Measurements from ENCODE around the gene REXO1. TPM values are rescaled to one million over a fixed set of nuclear protein-coding genes. Genes with fewer than 3 reads are reported as not detected.

The REXO1 gene
- total RNA-seq, 1 experiment from 2014 or later: 61.1 TPM

DNA sequence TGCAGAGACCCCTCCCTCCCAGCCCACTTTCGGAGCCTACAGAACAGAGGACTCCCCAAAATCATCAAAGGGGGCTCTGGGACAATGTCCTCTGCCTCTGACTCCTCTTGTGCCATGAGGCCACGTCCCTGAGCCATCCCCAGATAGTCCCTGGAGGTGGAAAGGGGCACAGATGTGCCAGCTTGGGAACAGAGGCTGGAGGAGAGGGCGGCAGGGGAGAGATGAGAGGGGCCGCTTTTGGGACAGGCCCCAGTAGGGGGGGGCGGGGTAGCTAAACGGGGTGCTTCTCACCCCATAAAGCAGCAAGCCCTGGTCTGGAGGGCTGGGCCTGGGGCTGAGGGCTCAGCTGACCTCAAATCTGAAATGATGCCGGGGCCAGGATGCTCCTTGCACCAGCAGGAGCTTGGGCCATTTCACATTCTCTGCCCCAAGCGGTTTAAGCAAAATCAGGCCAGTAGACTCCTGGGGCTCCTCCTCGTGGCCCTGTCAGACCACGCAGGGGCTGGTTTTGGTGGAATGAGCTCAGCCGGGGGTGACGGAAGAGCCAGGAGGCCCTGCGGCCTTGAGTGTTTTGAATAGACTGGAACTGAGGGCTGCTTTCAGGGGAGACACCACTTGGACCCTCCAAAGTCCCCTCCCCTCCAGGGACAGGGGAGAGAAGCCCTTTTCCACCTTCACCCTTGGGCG, 67.9 kb downstream of the REXO1 start:
- Mint-ChIP-seq H3K4me3 (no peak overlapping the region), H3K36me3 (no peaks in the 10 kb centered on the region), H3K4me1 (peaks cover 16% of the 10 kb centered on the region), H3K27ac (no peak overlapping the region), H3K9me3 (no peaks in the 10 kb centered on the region), H3K27me3 (ENCODE audit: low read depth) (peaks cover 86% of the 10 kb centered on the region)
- ChIA-PET POLR2A (interaction anchor here (0.6 kb wide), 2 partner anchors 65 to 1309 kb away, joined by 3 to 4 read pairs; no protein-coding TSS in a partner anchor), CTCF (interaction anchor here (0.5 to 4.8 kb wide), 24 partner anchors 8 to 290 kb away, joined by 3 to 55 read pairs (median 5); partner anchors contain the start of genes ATP8B3 and REEP6)
- TF ChIP-seq, protein P1, sequence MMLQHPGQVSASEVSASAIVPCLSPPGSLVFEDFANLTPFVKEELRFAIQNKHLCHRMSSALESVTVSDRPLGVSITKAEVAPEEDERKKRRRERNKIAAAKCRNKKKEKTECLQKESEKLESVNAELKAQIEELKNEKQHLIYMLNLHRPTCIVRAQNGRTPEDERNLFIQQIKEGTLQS (CRISPR knock-in tag; conservative IDR thresholded peaks at IDR 0.05): no peak
- TF ChIP-seq, protein P2, sequence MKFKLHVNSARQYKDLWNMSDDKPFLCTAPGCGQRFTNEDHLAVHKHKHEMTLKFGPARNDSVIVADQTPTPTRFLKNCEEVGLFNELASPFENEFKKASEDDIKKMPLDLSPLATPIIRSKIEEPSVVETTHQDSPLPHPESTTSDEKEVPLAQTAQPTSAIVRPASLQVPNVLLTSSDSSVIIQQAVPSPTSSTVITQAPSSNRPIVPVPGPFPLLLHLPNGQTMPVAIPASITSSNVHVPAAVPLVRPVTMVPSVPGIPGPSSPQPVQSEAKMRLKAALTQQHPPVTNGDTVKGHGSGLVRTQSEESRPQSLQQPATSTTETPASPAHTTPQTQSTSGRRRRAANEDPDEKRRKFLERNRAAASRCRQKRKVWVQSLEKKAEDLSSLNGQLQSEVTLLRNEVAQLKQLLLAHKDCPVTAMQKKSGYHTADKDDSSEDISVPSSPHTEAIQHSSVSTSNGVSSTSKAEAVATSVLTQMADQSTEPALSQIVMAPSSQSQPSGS (CRISPR knock-in tag; IDR thresholded peaks at IDR 0.05; ENCODE audit: borderline replicate concordance, low read depth): no peak
- no peak for TF ChIP-seq JUN (CRISPR knock-in tag; IDR thresholded peaks at IDR 0.05)
- TF ChIP-seq, protein P3, sequence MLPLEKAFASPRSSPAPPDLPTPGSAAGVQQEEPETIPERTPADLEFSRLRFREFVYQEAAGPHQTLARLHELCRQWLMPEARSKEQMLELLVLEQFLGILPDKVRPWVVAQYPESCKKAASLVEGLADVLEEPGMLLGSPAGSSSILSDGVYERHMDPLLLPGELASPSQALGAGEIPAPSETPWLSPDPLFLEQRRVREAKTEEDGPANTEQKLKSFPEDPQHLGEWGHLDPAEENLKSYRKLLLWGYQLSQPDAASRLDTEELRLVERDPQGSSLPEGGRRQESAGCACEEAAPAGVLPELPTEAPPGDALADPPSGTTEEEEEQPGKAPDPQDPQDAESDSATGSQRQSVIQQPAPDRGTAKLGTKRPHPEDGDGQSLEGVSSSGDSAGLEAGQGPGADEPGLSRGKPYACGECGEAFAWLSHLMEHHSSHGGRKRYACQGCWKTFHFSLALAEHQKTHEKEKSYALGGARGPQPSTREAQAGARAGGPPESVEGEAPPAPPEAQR (CRISPR knock-in tag; IDR thresholded peaks at IDR 0.05): no peak
- TF ChIP-seq SMAD3 (CRISPR knock-in tag; IDR thresholded peaks at IDR 0.05; ENCODE audit: borderline replicate concordance): no peak
- TF ChIP-seq, protein P4, sequence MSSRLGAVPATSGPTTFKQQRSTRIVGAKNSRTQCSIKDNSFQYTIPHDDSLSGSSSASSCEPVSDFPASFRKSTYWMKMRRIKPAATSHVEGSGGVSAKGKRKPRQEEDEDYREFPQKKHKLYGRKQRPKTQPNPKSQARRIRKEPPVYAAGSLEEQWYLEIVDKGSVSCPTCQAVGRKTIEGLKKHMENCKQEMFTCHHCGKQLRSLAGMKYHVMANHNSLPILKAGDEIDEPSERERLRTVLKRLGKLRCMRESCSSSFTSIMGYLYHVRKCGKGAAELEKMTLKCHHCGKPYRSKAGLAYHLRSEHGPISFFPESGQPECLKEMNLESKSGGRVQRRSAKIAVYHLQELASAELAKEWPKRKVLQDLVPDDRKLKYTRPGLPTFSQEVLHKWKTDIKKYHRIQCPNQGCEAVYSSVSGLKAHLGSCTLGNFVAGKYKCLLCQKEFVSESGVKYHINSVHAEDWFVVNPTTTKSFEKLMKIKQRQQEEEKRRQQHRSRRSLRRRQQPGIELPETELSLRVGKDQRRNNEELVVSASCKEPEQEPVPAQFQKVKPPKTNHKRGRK (CRISPR knock-in tag; IDR thresholded peaks at IDR 0.05; ENCODE audit: borderline replicate concordance): no peak
- TF ChIP-seq RORB (CRISPR knock-in tag; IDR thresholded peaks at IDR 0.05): no peak
- no peak for TF ChIP-seq ZNF416 (CRISPR knock-in tag; IDR thresholded peaks at IDR 0.05)
- no peak for TF ChIP-seq ZNF263 (CRISPR knock-in tag; IDR thresholded peaks at IDR 0.05; ENCODE audit: low read depth)
- TF ChIP-seq ZNF317 (CRISPR knock-in tag; IDR thresholded peaks at IDR 0.05; ENCODE audit: borderline replicate concordance, low read depth): no peak
- no peak for TF ChIP-seq NR3C1 (CRISPR knock-in tag; conservative IDR thresholded peaks at IDR 0.05; ENCODE audit: low read depth)
- TF ChIP-seq, protein P5, sequence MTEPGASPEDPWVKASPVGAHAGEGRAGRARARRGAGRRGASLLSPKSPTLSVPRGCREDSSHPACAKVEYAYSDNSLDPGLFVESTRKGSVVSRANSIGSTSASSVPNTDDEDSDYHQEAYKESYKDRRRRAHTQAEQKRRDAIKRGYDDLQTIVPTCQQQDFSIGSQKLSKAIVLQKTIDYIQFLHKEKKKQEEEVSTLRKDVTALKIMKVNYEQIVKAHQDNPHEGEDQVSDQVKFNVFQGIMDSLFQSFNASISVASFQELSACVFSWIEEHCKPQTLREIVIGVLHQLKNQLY (CRISPR knock-in tag; IDR thresholded peaks at IDR 0.05): no peak
- TF ChIP-seq ELF4 (CRISPR knock-in tag; IDR thresholded peaks at IDR 0.05; ENCODE audit: low read depth): no peak
- TF ChIP-seq NR1H2 (CRISPR knock-in tag; IDR thresholded peaks at IDR 0.05): no peak
- no peak for TF ChIP-seq SMAD4 (CRISPR knock-in tag; IDR thresholded peaks at IDR 0.05)
- TF ChIP-seq FOXK1 (CRISPR knock-in tag; IDR thresholded peaks at IDR 0.05): no peak
- TF ChIP-seq, protein P6, sequence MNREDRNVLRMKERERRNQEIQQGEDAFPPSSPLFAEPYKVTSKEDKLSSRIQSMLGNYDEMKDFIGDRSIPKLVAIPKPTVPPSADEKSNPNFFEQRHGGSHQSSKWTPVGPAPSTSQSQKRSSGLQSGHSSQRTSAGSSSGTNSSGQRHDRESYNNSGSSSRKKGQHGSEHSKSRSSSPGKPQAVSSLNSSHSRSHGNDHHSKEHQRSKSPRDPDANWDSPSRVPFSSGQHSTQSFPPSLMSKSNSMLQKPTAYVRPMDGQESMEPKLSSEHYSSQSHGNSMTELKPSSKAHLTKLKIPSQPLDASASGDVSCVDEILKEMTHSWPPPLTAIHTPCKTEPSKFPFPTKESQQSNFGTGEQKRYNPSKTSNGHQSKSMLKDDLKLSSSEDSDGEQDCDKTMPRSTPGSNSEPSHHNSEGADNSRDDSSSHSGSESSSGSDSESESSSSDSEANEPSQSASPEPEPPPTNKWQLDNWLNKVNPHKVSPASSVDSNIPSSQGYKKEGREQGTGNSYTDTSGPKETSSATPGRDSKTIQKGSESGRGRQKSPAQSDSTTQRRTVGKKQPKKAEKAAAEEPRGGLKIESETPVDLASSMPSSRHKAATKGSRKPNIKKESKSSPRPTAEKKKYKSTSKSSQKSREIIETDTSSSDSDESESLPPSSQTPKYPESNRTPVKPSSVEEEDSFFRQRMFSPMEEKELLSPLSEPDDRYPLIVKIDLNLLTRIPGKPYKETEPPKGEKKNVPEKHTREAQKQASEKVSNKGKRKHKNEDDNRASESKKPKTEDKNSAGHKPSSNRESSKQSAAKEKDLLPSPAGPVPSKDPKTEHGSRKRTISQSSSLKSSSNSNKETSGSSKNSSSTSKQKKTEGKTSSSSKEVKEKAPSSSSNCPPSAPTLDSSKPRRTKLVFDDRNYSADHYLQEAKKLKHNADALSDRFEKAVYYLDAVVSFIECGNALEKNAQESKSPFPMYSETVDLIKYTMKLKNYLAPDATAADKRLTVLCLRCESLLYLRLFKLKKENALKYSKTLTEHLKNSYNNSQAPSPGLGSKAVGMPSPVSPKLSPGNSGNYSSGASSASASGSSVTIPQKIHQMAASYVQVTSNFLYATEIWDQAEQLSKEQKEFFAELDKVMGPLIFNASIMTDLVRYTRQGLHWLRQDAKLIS (CRISPR knock-in tag; IDR thresholded peaks at IDR 0.05; ENCODE audit: borderline replicate concordance): no peak
- ATAC-seq (no peak), DNase-seq (ENCODE audit: low spot score) (no peak)

Data from WTC11 (cell line).